Stomach (tissue), 4 donors: ENCODE results near the gene SEPTIN5.

Experiments used
- EP300 ChIP-seq: sonication (generic); formaldehyde crosslinking; IDR thresholded peaks from one replicate; pipeline ENCODE4 v1.6.1; 2017; ENCODE audit warnings: antibody characterized with exemption
- POLR2A ChIP-seq, 4 donors: fragments of 450-650 bp; IDR thresholded peaks; one replicate each; pipeline ENCODE4 v1.6.1; 2016; ENCODE audit warnings: antibody characterized with exemption in 4 of 4, control low read depth in 2 of 4, mild to moderate bottlenecking in 1 of 4, moderate library complexity in 1 of 4
- TF ChIP-seq, protein P1 (sequence below), 7 experiments: fragments of 450-650 bp in 4 of 7; fragments of 200-600 bp in 3 of 7; sonication (generic) in 3 of 7; IDR thresholded peaks; one replicate each; pipeline ENCODE4 v1.5.1; 2016 to 2019; ENCODE audit warnings: antibody characterized with exemption in 7 of 7, control low read depth in 2 of 7, mild to moderate bottlenecking in 1 of 7

DNA sequence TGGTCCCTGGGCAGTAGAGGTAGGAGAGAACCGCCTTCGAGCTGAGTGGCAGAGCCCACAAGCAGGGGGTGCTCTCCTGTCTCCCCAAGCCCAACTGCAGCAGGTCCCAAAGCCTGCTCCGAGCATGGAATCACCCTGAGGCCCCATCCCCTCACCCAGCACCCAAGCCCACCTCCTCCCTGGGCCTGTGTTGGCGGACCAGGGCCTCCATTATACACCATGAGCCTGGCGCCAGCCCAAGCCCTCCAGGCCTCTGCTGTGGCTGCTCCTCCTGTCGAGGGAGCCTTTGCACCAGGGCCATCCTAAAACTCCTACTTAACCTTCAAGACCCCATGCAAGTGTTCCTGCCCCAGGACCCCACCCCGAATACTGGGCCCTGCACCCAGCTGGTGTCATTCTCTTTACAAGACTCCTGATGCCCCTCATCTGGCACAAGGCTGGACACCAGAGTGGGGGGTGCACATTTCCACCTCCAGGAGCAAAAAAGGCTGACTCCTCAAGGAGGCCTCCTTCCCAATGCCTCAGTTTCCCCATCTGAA is 25.7 kb downstream of the SEPTIN5 start:
- TF ChIP-seq, protein P1, sequence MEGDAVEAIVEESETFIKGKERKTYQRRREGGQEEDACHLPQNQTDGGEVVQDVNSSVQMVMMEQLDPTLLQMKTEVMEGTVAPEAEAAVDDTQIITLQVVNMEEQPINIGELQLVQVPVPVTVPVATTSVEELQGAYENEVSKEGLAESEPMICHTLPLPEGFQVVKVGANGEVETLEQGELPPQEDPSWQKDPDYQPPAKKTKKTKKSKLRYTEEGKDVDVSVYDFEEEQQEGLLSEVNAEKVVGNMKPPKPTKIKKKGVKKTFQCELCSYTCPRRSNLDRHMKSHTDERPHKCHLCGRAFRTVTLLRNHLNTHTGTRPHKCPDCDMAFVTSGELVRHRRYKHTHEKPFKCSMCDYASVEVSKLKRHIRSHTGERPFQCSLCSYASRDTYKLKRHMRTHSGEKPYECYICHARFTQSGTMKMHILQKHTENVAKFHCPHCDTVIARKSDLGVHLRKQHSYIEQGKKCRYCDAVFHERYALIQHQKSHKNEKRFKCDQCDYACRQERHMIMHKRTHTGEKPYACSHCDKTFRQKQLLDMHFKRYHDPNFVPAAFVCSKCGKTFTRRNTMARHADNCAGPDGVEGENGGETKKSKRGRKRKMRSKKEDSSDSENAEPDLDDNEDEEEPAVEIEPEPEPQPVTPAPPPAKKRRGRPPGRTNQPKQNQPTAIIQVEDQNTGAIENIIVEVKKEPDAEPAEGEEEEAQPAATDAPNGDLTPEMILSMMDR (IDR thresholded peaks at IDR 0.05): no peak
- no peak for TF ChIP-seq POLR2A (IDR thresholded peaks at IDR 0.05)
- no peak for TF ChIP-seq EP300
